GM12891 (cell line): Measurements from ENCODE around the gene NBEAL1.
"Not testable (repeated sequence)": the region's sequence is repeated elsewhere in the genome, so short reads cannot be mapped to it uniquely, and the experiment has no call there.

ENCODE experiments used
- DNase-seq: peaks from one replicate; pipeline ENCODE4 v3.0.0; 2011; ENCODE audit warnings: low spot score; ENCODE audit not compliant: insufficient read length
- FAIRE-seq: peaks from 2 replicates; lab custom pipeline; 2011; peaks lifted over from hg19 to GRCh38; lab: Jason Lieb, UNC
- PAX5 ChIP-seq: IDR thresholded peaks from 2 replicates; pipeline ENCODE4 v1.6.1; 2011; ENCODE audit warnings: low read length, moderate library complexity, mild to moderate bottlenecking; ENCODE audit not compliant: insufficient read depth, severe bottlenecking
- POLR2A ChIP-seq: IDR thresholded peaks from 2 replicates; pipeline ENCODE4 v1.6.1; 2011; ENCODE audit warnings: low read depth, low read length, control low read depth
- POLR2AphosphoS5 ChIP-seq: IDR thresholded peaks from 2 replicates; pipeline ENCODE4 v1.6.1; 2011; ENCODE audit warnings: low read depth, low read length, control low read depth
- POU2F2 ChIP-seq: IDR thresholded peaks from 2 replicates; pipeline ENCODE4 v1.6.1; 2011; ENCODE audit warnings: low read depth, mild to moderate bottlenecking, control low read depth, low read length, moderate library complexity
- SPI1 ChIP-seq: IDR thresholded peaks from 2 replicates; pipeline ENCODE4 v1.6.1; 2011; ENCODE audit warnings: low read depth, low read length, control low read depth
- TAF1 ChIP-seq: IDR thresholded peaks from 2 replicates; pipeline ENCODE4 v1.6.1; 2011; ENCODE audit warnings: low read depth, low read length, control low read depth

The NBEAL1 gene

GRCh38 chr2:203035879-203036470, 21.3 kb downstream of the NBEAL1 start:
- FAIRE-seq (no peak), DNase-seq (no peak)
- TF ChIP-seq TAF1: no peak
- TF ChIP-seq PAX5: no peak
- no peak for TF ChIP-seq SPI1
- no peak for TF ChIP-seq POU2F2
- TF ChIP-seq POLR2A: no peak
- no peak for TF ChIP-seq POLR2AphosphoS5

- DNase-seq (no peak), FAIRE-seq (no peak)
- no peak for TF ChIP-seq POLR2A
- TF ChIP-seq POU2F2: no peak
- no peak for TF ChIP-seq PAX5
- TF ChIP-seq POLR2AphosphoS5: no peak
- no peak for TF ChIP-seq TAF1
- no peak for TF ChIP-seq SPI1
Measured at GRCh38 chr2:203037026-203037425, 22.4 kb downstream of the NBEAL1 start.

- DNase-seq: no peak
- no peak for TF ChIP-seq PAX5
- no peak for TF ChIP-seq TAF1
- TF ChIP-seq POLR2AphosphoS5: no peak
- TF ChIP-seq SPI1: no peak
- no peak for TF ChIP-seq POU2F2
- TF ChIP-seq POLR2A: no peak
- FAIRE-seq: no peak
Measured at GRCh38 chr2:203038586-203038985, 23.9 kb downstream of the NBEAL1 start.

- FAIRE-seq, DNase-seq: not testable (repeated sequence)
Measured at GRCh38 chr2:203039211-203039610, 24.5 kb downstream of the NBEAL1 start.

- no peak for TF ChIP-seq TAF1
- TF ChIP-seq POLR2AphosphoS5: no peak
- no peak for TF ChIP-seq SPI1
- TF ChIP-seq POU2F2: no peak
- FAIRE-seq (no peak), DNase-seq (no peak)
Measured at GRCh38 chr2:203040966-203041521, 26.4 kb downstream of the NBEAL1 start.

GRCh38 chr2:203042178-203042577, 27.5 kb downstream of the NBEAL1 start:
- DNase-seq: no peak
- TF ChIP-seq POLR2A (no peak), POU2F2 (no peak), TAF1 (no peak), PAX5 (no peak), SPI1 (no peak), POLR2AphosphoS5 (no peak)
- FAIRE-seq: no peak

- FAIRE-seq: no peak
- TF ChIP-seq PAX5 (no peak), TAF1 (no peak), POU2F2 (no peak), SPI1 (no peak)
- no peak for DNase-seq
Measured at GRCh38 chr2:203043226-203043625, 28.6 kb downstream of the NBEAL1 start.

- no peak for DNase-seq
- no peak for FAIRE-seq
- TF ChIP-seq SPI1: no peak
- no peak for TF ChIP-seq POU2F2
- TF ChIP-seq POLR2A: no peak
- no peak for TF ChIP-seq POLR2AphosphoS5
- TF ChIP-seq TAF1: no peak
- TF ChIP-seq PAX5: no peak
Measured at GRCh38 chr2:203045867-203046266, 31.2 kb downstream of the NBEAL1 start.

- TF ChIP-seq POU2F2 (no peak), SPI1 (no peak), PAX5 (no peak), TAF1 (no peak), POLR2A (no peak), POLR2AphosphoS5 (no peak)
- FAIRE-seq: no peak
Measured at GRCh38 chr2:203052539-203052938, 37.9 kb downstream of the NBEAL1 start.

GRCh38 chr2:203059567-203060240, 45.0 kb downstream of the NBEAL1 start:
- no peak for TF ChIP-seq SPI1
- no peak for TF ChIP-seq POLR2AphosphoS5
- no peak for TF ChIP-seq PAX5
- TF ChIP-seq POLR2A: no peak
- no peak for TF ChIP-seq POU2F2
- TF ChIP-seq TAF1: no peak
- FAIRE-seq (no peak), DNase-seq (no peak)

More at GRCh38 chr2:203052539-203052938, 37.9 kb downstream of the NBEAL1 start:
- DNase-seq: no peak
